Lung (tissue), 12 donors: Measurements from ENCODE around the gene STAC. TPM values are rescaled to one million over a fixed set of nuclear protein-coding genes. Genes with fewer than 3 reads are reported as not detected.
A peak's percentile ranks its signal among the peaks of the same experiment; 100 is the strongest.
"Not testable (repeated sequence)": the region's sequence is repeated elsewhere in the genome, so short reads cannot be mapped to it uniquely, and the experiment has no call there.

Experiments
- ATAC-seq: fragments of 200-7000 bp; cut with Tn5 transposase; one replicate; pipeline ENCODE4 v1.9.1; 2020; ENCODE audit warnings: moderate number of reproducible peaks; ENCODE audit not compliant: insufficient read depth, low FRiP score
- DNase-seq, 3 donors: peaks; one replicate each; pipeline ENCODE4 v3.0.0-alpha.2; 2013 to 2017
- H3K27ac ChIP-seq, 2 donors: one replicate each; pipeline ENCODE4 v1.5.1; 2013; ENCODE audit warnings: mild to moderate bottlenecking in 2 of 2, moderate library complexity in 2 of 2, control low read depth in 1 of 2, inconsistent platforms in 1 of 2, low read depth in 1 of 2, low read length in 1 of 2
- H3K27me3 ChIP-seq, 3 donors: one replicate each; pipeline ENCODE4 v1.5.1; 2013; ENCODE audit warnings: low read length in 2 of 3; ENCODE audit not compliant: control insufficient read depth in 3 of 3, insufficient read depth in 3 of 3
- H3K36me3 ChIP-seq, 4 donors: one replicate each; pipeline ENCODE4 v1.5.1; 2013; ENCODE audit warnings: low read length in 4 of 4, mild to moderate bottlenecking in 1 of 4, moderate library complexity in 1 of 4; ENCODE audit not compliant: control insufficient read depth in 4 of 4, insufficient read depth in 4 of 4
- H3K4me1 ChIP-seq, 5 donors: one replicate each; pipeline ENCODE4 v1.5.1; 2013; ENCODE audit warnings: low read length in 5 of 5, mild to moderate bottlenecking in 2 of 5, moderate library complexity in 1 of 5; ENCODE audit not compliant: control insufficient read depth in 5 of 5, insufficient read depth in 5 of 5
- H3K4me3 ChIP-seq: one replicate; pipeline ENCODE4 v1.5.1; 2013; ENCODE audit warnings: mild to moderate bottlenecking, control low read depth, moderate library complexity
- H3K9ac ChIP-seq, 2 donors: one replicate each; pipeline ENCODE4 v1.5.1; 2013; ENCODE audit warnings: low read length in 2 of 2, control low read depth in 1 of 2; ENCODE audit not compliant: insufficient read depth in 1 of 2
- H3K9me3 ChIP-seq, 4 donors: one replicate each; pipeline ENCODE4 v1.5.1; 2013; ENCODE audit warnings: low read length in 3 of 4, mild to moderate bottlenecking in 1 of 4, moderate library complexity in 1 of 4; ENCODE audit not compliant: control insufficient read depth in 4 of 4, insufficient read depth in 3 of 4
- CTCF ChIP-seq: IDR thresholded peaks from 2 replicates; pipeline ENCODE4 v1.5.1; 2012; ENCODE audit warnings: mild to moderate bottlenecking; ENCODE audit errors: control extremely low read depth, extremely low read depth
- WGBS, 2 donors: extraction: QIAGEN DNeasy Blood & Tissue Kit; methylation state at CpG; one replicate each; pipeline ENCODE4 v1.1.7; 2013; 5-methylcytosine and 5-hydroxymethylcytosine counted together
- polyA plus RNA-seq, 2 donors: library from polyadenylated mRNA; stranded (reverse); fragments of 200-250 nt; gene quantifications; one replicate each; pipeline ENCODE4 v1.2.1, GENCODE V29; 2013
- total RNA-seq, 2 donors: library from RNA; depleted of rRNA in 1 of 2; stranded (reverse); fragments of >200 nt in 1 of 2; gene quantifications; one replicate each; pipeline ENCODE4 v1.2.1, GENCODE V29; 2014 to 2021
- donor health status: control.
- donor health status: control.
- donor health status: Bipolar disorder and iron deficiency.
- donor health status: healthy.
- donor health status: DM: yes; HTN: yes; CAD: no.

STAC gene
- total and polyA plus RNA-seq, 4 donors: 1.3 to 17.2 (median 5.7) TPM

- DNase-seq: no peak
- ATAC-seq: no peak
- Histone ChIP-seq H3K27me3 (no peaks in the 10 kb centered on the region), H3K4me3 (no peak overlapping the region), H3K4me1 (peaks cover 0 to 6% (median 0%) of the 10 kb centered on the region in 5 donors), H3K9me3 (peaks cover 0 to 2% (median 0%) of the 10 kb centered on the region in 4 donors), H3K36me3 (no peaks in the 10 kb centered on the region), H3K27ac (no peak overlapping the region), H3K9ac (no peak overlapping the region)
- TF ChIP-seq CTCF: no peak
- WGBS, 2 donors: 27 to 40% methylated on average over 1 of the region's 1 CpG
Measured at GRCh38 chr3:36451816-36452215, 71.5 kb downstream of the STAC start.

DNA sequence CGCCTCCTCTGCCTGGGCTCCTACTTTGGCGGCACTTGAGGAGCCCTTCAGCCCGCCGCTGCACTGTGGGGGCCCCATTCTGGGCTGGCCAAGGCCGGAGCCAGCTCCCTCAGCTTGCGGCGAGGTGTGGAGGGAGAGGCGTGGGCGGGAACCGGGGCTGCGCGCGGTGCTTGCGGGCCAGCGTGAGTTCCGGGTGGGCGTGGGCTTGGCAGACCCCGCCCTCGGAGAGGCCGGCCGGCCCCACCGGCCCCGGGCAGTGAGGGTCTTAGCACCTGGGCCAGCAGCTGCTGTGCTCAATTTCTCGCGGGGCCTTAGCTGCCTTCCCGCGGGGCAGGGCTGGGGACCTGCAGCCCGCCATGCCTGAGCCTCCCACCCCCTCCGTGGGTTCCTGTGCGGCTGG is 72.9 kb downstream of the STAC start:
- not testable (repeated sequence) for H3K27ac ChIP-seq, H3K36me3 ChIP-seq, H3K27me3 ChIP-seq, H3K4me1 ChIP-seq, ATAC-seq, H3K4me3 ChIP-seq, H3K9me3 ChIP-seq, DNase-seq, H3K9ac ChIP-seq
- 95 to 97% methylated on average over 25 to 30 of the region's 30 CpGs for WGBS, 2 donors

DNA sequence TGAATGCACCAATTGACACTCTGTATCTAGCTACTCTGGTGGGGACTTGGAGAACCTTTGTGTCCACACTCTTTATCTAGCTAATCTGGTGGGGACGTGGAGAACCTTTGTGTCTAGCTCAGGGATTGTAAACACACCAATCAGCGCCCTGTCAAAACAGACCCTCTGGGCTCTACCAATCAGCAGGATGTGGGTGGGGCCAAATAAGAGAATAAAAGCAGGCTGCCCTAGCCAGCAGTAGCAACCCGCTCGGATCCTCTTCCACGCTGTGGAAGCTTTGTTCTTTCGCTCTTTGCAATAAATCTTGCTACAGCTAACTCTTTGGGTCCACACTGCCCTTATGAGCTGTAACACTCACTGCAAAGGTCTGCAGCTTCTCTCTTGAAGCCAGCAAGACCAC is 73.6 kb downstream of the STAC start:
- H3K36me3 ChIP-seq, ATAC-seq, DNase-seq, H3K9me3 ChIP-seq, H3K4me3 ChIP-seq, H3K27ac ChIP-seq, H3K9ac ChIP-seq, H3K4me1 ChIP-seq, H3K27me3 ChIP-seq: not testable (repeated sequence)
- WGBS, 2 donors: 92% methylated on average over 6 of the region's 6 CpGs

DNA sequence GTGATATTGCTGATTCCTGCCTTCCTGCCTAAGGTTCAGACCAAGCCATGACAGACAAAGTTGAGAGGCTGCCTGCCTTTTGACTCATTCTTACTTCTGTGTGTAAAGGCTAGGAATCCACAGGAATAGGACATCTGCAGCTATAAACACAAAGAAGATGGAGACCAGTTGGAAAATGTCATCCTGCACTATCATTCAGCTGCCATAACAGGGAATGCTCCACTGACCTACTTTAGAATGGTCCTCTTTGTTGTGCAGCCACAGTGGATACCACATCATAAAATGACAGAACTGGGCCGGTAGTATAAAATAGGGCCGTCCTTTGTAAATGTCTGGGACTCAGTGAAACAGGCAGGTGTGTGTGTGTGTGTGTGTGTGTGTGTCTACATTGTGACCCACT is 75.1 kb downstream of the STAC start:
- DNase-seq (peak in 2 of 3 donors; percentile 8 to 26), ATAC-seq (no peak)
- no peak for TF ChIP-seq CTCF
- Histone ChIP-seq H3K36me3 (no peaks in the 10 kb centered on the region), H3K9me3 (peaks cover 0 to 2% (median 0%) of the 10 kb centered on the region in 4 donors), H3K4me1 (peaks cover 0 to 6% (median 0%) of the 10 kb centered on the region in 5 donors), H3K27me3 (no peaks in the 10 kb centered on the region), H3K9ac (no peak overlapping the region), H3K4me3 (no peak overlapping the region), H3K27ac (no peak overlapping the region)
- WGBS, 2 donors: 83 to 84% methylated on average over 2 of the region's 2 CpGs

GRCh38 chr3:36456784-36457183 is 76.5 kb downstream of the STAC start:
- Histone ChIP-seq H3K4me3 (no peak overlapping the region), H3K9me3 (peaks cover 0 to 2% (median 0%) of the 10 kb centered on the region in 4 donors), H3K9ac (no peak overlapping the region), H3K27ac (no peak overlapping the region), H3K4me1 (peaks cover 0 to 6% (median 0%) of the 10 kb centered on the region in 5 donors), H3K36me3 (no peaks in the 10 kb centered on the region), H3K27me3 (no peaks in the 10 kb centered on the region)
- ATAC-seq (no peak), DNase-seq (no peak)
- 83 to 91% methylated on average over 4 of the region's 4 CpGs for WGBS, 2 donors
- TF ChIP-seq CTCF: no peak
